ENCODE results near the gene GALNT6.

- TF ChIP-seq ATF2 (CRISPR knock-in tag; IDR thresholded peaks at IDR 0.05), result no peak
- TF ChIP-seq USF2 (IDR thresholded peaks at IDR 0.05; ENCODE audit: low read depth, low read length), result no peak
- no peak for TF ChIP-seq USF2 (CRISPR knock-in tag; IDR thresholded peaks at IDR 0.05; ENCODE audit: borderline replicate concordance)
- TF ChIP-seq POGZ (CRISPR knock-in tag; IDR thresholded peaks at IDR 0.05), result no peak
- no peak for TF ChIP-seq CTCF (CRISPR knock-in tag; IDR thresholded peaks at IDR 0.05)
Observed at GRCh38 chr12:51388069-51388799, 3.0 kb downstream of the GALNT6 start.

All from HepG2 (cell line).